ENCODE results near the gene DKKL1. TPM values are rescaled to one million over a fixed set of nuclear protein-coding genes. Genes with fewer than 3 reads are reported as not detected.
"Not testable (repeated sequence)": the region's sequence is repeated elsewhere in the genome, so short reads cannot be mapped to it uniquely, and the experiment has no call there.

The DKKL1 gene
- polyA plus RNA-seq (2013, experiment 1 of 4): 5.4 TPM
- 4.3 TPM for polyA plus RNA-seq (2013, experiment 2 of 4)
- polyA plus RNA-seq (2013, experiment 3 of 4): 8.6 TPM
- 7.2 TPM for polyA plus RNA-seq (2013, experiment 4 of 4)

DNA sequence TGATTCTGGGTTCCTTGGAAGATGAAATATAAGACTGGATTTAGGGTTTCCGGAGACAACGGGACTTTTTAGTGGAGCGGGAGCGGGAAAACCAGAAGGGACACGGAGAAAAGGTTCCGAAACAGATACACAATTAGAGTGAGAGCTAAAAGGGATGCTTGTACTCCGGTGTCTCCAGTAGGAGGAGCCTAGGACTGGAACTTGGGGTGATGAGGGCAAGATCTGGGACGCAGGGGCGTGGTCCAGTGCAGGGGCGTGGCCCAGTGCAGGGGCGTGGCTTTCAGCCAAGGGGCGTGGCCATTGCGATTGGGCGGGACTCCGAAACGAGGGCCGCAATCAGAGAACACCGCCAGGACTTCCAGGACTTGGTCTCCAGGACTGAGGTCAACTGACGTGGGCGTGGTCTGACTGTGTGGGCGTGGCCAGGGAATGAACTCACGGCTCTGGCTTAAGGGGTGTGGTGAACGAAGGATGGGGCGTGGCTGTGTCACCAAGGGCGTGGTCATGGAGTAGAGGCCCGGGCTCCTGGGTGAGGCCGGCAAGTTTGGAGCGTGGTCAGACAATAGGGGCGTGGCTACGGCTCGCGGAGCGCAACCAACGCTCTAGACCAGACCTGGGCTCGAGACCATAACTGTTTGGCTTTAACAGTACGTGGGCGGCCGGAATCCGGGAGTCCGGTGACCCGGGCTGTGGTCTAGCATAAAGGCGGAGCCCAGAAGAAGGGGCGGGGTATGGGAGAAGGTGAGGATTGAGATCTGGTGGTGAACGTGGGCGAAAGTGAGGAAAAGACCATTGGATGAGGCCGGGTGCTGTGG, at the start of gene DKKL1:
TSS of gene DKKL1 (plus strand) at position 610 of the 815 bp plus-strand sequence. CDS start at position 732, 122 bp downstream.
- peak within 1 kb of the TSS; percentile 81 for H3K27ac ChIP-seq (ENCODE audit: insufficient read depth, low read depth, low read length, poor library complexity, severe bottlenecking)
- H3K4me3 ChIP-seq (ENCODE audit: insufficient read depth, low read depth, low read length): peak within 1 kb of the TSS; percentile 99
- no peaks in the 10 kb centered on the region for H3K27me3 ChIP-seq (ENCODE audit: control insufficient read depth, insufficient read depth, low read length, poor library complexity, severe bottlenecking)
- no peaks in the 10 kb centered on the region for H3K9me3 ChIP-seq (ENCODE audit: control insufficient read depth, low read length)
- WGBS, 2 experiments: 2 to 3% methylated on average over 46 of the region's 46 CpGs
- H3K36me3 ChIP-seq (ENCODE audit: control insufficient read depth, insufficient read depth, low read length): peaks cover 16% of the 10 kb centered on the region
- H3K4me1 ChIP-seq (ENCODE audit: control insufficient read depth, insufficient read depth, low read length): peaks cover 18% of the 10 kb centered on the region

- no peak overlapping the region for H3K27ac ChIP-seq (ENCODE audit: insufficient read depth, low read depth, low read length, poor library complexity, severe bottlenecking)
- H3K36me3 ChIP-seq (ENCODE audit: control insufficient read depth, insufficient read depth, low read length): peaks cover 16% of the 10 kb centered on the region
- 72 to 83% methylated on average over 1 of the region's 1 CpG for WGBS, 2 experiments
Observed at GRCh38 chr19:49315111-49315510, 48.6 kb upstream of the DKKL1 start.

GRCh38 chr19:49316284-49316683, 47.4 kb upstream of the DKKL1 start:
- H3K27ac ChIP-seq (ENCODE audit: insufficient read depth, low read depth, low read length, poor library complexity, severe bottlenecking): no peak overlapping the region
- no peak overlapping the region for H3K4me3 ChIP-seq (ENCODE audit: insufficient read depth, low read depth, low read length)
- H3K9me3 ChIP-seq (ENCODE audit: control insufficient read depth, low read length): no peaks in the 10 kb centered on the region
- peaks cover 8% of the 10 kb centered on the region for H3K36me3 ChIP-seq (ENCODE audit: control insufficient read depth, insufficient read depth, low read length)
- H3K4me1 ChIP-seq (ENCODE audit: control insufficient read depth, insufficient read depth, low read length): no peaks in the 10 kb centered on the region
- H3K27me3 ChIP-seq (ENCODE audit: control insufficient read depth, insufficient read depth, low read length, poor library complexity, severe bottlenecking): no peaks in the 10 kb centered on the region

More at GRCh38 chr19:49315111-49315510, 48.6 kb upstream of the DKKL1 start:
- H3K27me3 ChIP-seq (ENCODE audit: control insufficient read depth, insufficient read depth, low read length, poor library complexity, severe bottlenecking): no peaks in the 10 kb centered on the region
- H3K9me3 ChIP-seq (ENCODE audit: control insufficient read depth, low read length): no peaks in the 10 kb centered on the region
- H3K4me1 ChIP-seq (ENCODE audit: control insufficient read depth, insufficient read depth, low read length): no peaks in the 10 kb centered on the region
- no peak overlapping the region for H3K4me3 ChIP-seq (ENCODE audit: insufficient read depth, low read depth, low read length)

DNA sequence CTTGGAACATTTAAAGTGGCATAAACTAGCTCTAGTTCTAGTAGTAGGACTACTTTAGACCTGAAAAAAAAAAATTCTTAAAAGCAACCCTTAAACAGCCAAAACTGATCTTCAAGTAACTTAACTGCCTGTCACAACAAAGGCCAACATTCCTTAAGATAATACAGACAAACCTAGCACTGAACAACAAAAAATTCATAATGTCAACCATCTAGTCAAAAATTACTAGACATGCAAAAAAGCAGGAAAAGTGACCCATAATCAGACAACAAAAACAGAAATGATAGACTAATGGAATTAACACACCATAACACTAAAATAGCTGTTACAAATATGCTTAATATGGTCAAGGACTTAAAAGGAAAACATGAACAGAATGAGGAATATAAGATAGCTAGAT, 45.4 kb upstream of the DKKL1 start:
- H3K4me1 ChIP-seq (ENCODE audit: control insufficient read depth, insufficient read depth, low read length): no peaks in the 10 kb centered on the region
- no peaks in the 10 kb centered on the region for H3K9me3 ChIP-seq (ENCODE audit: control insufficient read depth, low read length)
- H3K36me3 ChIP-seq (ENCODE audit: control insufficient read depth, insufficient read depth, low read length): peaks cover 11% of the 10 kb centered on the region
- H3K4me3 ChIP-seq (ENCODE audit: insufficient read depth, low read depth, low read length): no peak overlapping the region
- H3K27ac ChIP-seq (ENCODE audit: insufficient read depth, low read depth, low read length, poor library complexity, severe bottlenecking): no peak overlapping the region
- H3K27me3 ChIP-seq (ENCODE audit: control insufficient read depth, insufficient read depth, low read length, poor library complexity, severe bottlenecking): no peaks in the 10 kb centered on the region

- WGBS, 2 experiments: 96% methylated on average over 38 of the region's 38 CpGs
- H3K27ac ChIP-seq (ENCODE audit: insufficient read depth, low read depth, low read length, poor library complexity, severe bottlenecking): no peak within 1 kb of the TSS
- peaks cover 3% of the 10 kb centered on the region for H3K36me3 ChIP-seq (ENCODE audit: control insufficient read depth, insufficient read depth, low read length)
Observed at GRCh38 chr19:49324801-49325576, 38.7 kb upstream of the DKKL1 start, which contains the start of gene SLC6A16. TSS of gene SLC6A16 (minus strand) at chr19:49325191. CDS start at chr19:49311347, 13,844 bp downstream.

GRCh38 chr19:49325756-49326155, 37.9 kb upstream of the DKKL1 start:
- H3K4me3 ChIP-seq (ENCODE audit: insufficient read depth, low read depth, low read length); H3K27ac ChIP-seq (ENCODE audit: insufficient read depth, low read depth, low read length, poor library complexity, severe bottlenecking); H3K36me3 ChIP-seq (ENCODE audit: control insufficient read depth, insufficient read depth, low read length); H3K9me3 ChIP-seq (ENCODE audit: control insufficient read depth, low read length); H3K27me3 ChIP-seq (ENCODE audit: control insufficient read depth, insufficient read depth, low read length, poor library complexity, severe bottlenecking); H3K4me1 ChIP-seq (ENCODE audit: control insufficient read depth, insufficient read depth, low read length): not testable (repeated sequence)
- 94 to 96% methylated on average over 13 of the region's 13 CpGs for WGBS, 2 experiments

More at GRCh38 chr19:49324801-49325576, 38.7 kb upstream of the DKKL1 start, which contains the start of gene SLC6A16:
- Histone ChIP-seq H3K27me3 (ENCODE audit: control insufficient read depth, insufficient read depth, low read length, poor library complexity, severe bottlenecking) (no peaks in the 10 kb centered on the region), H3K9me3 (ENCODE audit: control insufficient read depth, low read length) (no peaks in the 10 kb centered on the region), H3K4me3 (ENCODE audit: insufficient read depth, low read depth, low read length) (no peak within 1 kb of the TSS), H3K4me1 (ENCODE audit: control insufficient read depth, insufficient read depth, low read length) (no peaks in the 10 kb centered on the region)

DNA sequence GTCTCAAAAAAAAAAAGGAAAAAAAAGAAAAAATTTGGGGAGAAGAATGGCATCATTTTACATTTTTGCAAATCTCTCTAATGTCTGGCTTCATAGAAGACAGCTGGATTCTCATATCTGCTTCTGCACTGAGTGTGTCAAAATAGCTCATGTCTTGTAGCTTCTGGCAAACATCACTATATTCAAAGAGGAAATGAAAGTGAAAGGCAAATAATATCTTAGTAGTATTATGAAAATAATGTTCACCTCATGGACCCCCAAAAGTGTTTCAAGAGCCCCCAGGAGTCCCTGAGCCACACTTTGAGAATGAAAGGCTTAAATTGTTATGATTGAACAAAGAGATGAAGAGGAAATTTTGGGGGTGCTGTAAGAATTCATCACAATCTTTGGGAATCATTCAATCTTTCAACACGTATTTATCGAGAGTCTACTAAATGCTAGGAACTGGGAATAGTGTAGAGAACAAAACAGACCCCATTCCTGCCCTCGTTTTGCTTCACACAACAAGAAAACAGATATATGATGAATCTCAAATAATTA, 37.4 kb upstream of the DKKL1 start:
- H3K27me3 ChIP-seq (ENCODE audit: control insufficient read depth, insufficient read depth, low read length, poor library complexity, severe bottlenecking): no peaks in the 10 kb centered on the region
- H3K4me3 ChIP-seq (ENCODE audit: insufficient read depth, low read depth, low read length): no peak overlapping the region
- 98 to 100% methylated on average over 2 to 3 of the region's 3 CpGs for WGBS, 2 experiments
- H3K4me1 ChIP-seq (ENCODE audit: control insufficient read depth, insufficient read depth, low read length): no peaks in the 10 kb centered on the region
- H3K36me3 ChIP-seq (ENCODE audit: control insufficient read depth, insufficient read depth, low read length): peaks cover 12% of the 10 kb centered on the region
- no peaks in the 10 kb centered on the region for H3K9me3 ChIP-seq (ENCODE audit: control insufficient read depth, low read length)
- no peak overlapping the region for H3K27ac ChIP-seq (ENCODE audit: insufficient read depth, low read depth, low read length, poor library complexity, severe bottlenecking)

GRCh38 chr19:49327878-49328544, 35.7 kb upstream of the DKKL1 start:
- Histone ChIP-seq H3K9me3 (ENCODE audit: control insufficient read depth, low read length) (no peaks in the 10 kb centered on the region), H3K4me3 (ENCODE audit: insufficient read depth, low read depth, low read length) (no peak overlapping the region), H3K36me3 (ENCODE audit: control insufficient read depth, insufficient read depth, low read length) (peaks cover 9% of the 10 kb centered on the region), H3K4me1 (ENCODE audit: control insufficient read depth, insufficient read depth, low read length) (no peaks in the 10 kb centered on the region), H3K27ac (ENCODE audit: insufficient read depth, low read depth, low read length, poor library complexity, severe bottlenecking) (no peak overlapping the region), H3K27me3 (ENCODE audit: control insufficient read depth, insufficient read depth, low read length, poor library complexity, severe bottlenecking) (no peaks in the 10 kb centered on the region)
- WGBS, 2 experiments: 67 to 70% methylated on average over 2 of the region's 2 CpGs

GRCh38 chr19:49328741-49329140, 34.9 kb upstream of the DKKL1 start:
- H3K27me3 ChIP-seq (ENCODE audit: control insufficient read depth, insufficient read depth, low read length, poor library complexity, severe bottlenecking): no peaks in the 10 kb centered on the region
- H3K36me3 ChIP-seq (ENCODE audit: control insufficient read depth, insufficient read depth, low read length): peaks cover 9% of the 10 kb centered on the region
- no peaks in the 10 kb centered on the region for H3K9me3 ChIP-seq (ENCODE audit: control insufficient read depth, low read length)
- no peak overlapping the region for H3K4me3 ChIP-seq (ENCODE audit: insufficient read depth, low read depth, low read length)
- H3K27ac ChIP-seq (ENCODE audit: insufficient read depth, low read depth, low read length, poor library complexity, severe bottlenecking): no peak overlapping the region
- H3K4me1 ChIP-seq (ENCODE audit: control insufficient read depth, insufficient read depth, low read length): no peaks in the 10 kb centered on the region
- WGBS, 2 experiments: 92 to 96% methylated on average over 2 of the region's 2 CpGs
